ENCODE results near the gene MBNL3. TPM values are rescaled to one million over a fixed set of nuclear protein-coding genes. Genes with fewer than 3 reads are reported as not detected.

Gene MBNL3
- total RNA-seq, 1 experiment from 2014 or later: 4.0 TPM

- H3K36me3 Mint-ChIP-seq: no peaks in the 10 kb centered on the region
- POLR2A ChIA-PET: no interaction called here
- H3K27ac Mint-ChIP-seq: no peak overlapping the region
- DNase-seq (ENCODE audit: low spot score) (no peak), ATAC-seq (no peak)
- H3K4me1 Mint-ChIP-seq: no peaks in the 10 kb centered on the region
- CTCF ChIA-PET: interaction anchor here (1.2 kb wide), 1 partner anchor 24 kb away, joined by 3 read pairs; no protein-coding TSS in a partner anchor
- H3K9me3 Mint-ChIP-seq: no peaks in the 10 kb centered on the region
- no peaks in the 10 kb centered on the region for H3K27me3 Mint-ChIP-seq (ENCODE audit: low read depth)
- H3K4me3 Mint-ChIP-seq: no peak overlapping the region
- TF ChIP-seq ZNF263 (CRISPR knock-in tag; IDR thresholded peaks at IDR 0.05; ENCODE audit: low read depth) (no peak), SMAD4 (CRISPR knock-in tag; IDR thresholded peaks at IDR 0.05) (no peak), PREB (CRISPR knock-in tag; IDR thresholded peaks at IDR 0.05; ENCODE audit: borderline replicate concordance) (no peak), MLX (CRISPR knock-in tag; IDR thresholded peaks at IDR 0.05) (no peak), AR (CRISPR knock-in tag; IDR thresholded peaks at IDR 0.05) (no peak), ZSCAN18 (CRISPR knock-in tag; IDR thresholded peaks at IDR 0.05) (no peak), USF1 (CRISPR knock-in tag; IDR thresholded peaks at IDR 0.05) (no peak), MXD4 (CRISPR knock-in tag; IDR thresholded peaks at IDR 0.05; ENCODE audit: borderline replicate concordance) (no peak), ZNF532 (CRISPR knock-in tag; IDR thresholded peaks at IDR 0.05; ENCODE audit: borderline replicate concordance) (no peak), ZNF138 (CRISPR knock-in tag; conservative IDR thresholded peaks at IDR 0.05) (no peak), RORB (CRISPR knock-in tag; IDR thresholded peaks at IDR 0.05) (no peak), CDX4 (CRISPR knock-in tag; IDR thresholded peaks at IDR 0.05; ENCODE audit: borderline replicate concordance) (no peak), ZNF317 (CRISPR knock-in tag; IDR thresholded peaks at IDR 0.05; ENCODE audit: borderline replicate concordance, low read depth) (no peak), ELF4 (CRISPR knock-in tag; IDR thresholded peaks at IDR 0.05; ENCODE audit: low read depth) (no peak), ZNF281 (CRISPR knock-in tag; IDR thresholded peaks at IDR 0.05) (no peak), ARID4B (CRISPR knock-in tag; IDR thresholded peaks at IDR 0.05; ENCODE audit: borderline replicate concordance) (no peak), IRF2 (CRISPR knock-in tag; IDR thresholded peaks at IDR 0.05; ENCODE audit: borderline replicate concordance, low read depth) (no peak), NFATC4 (CRISPR knock-in tag; IDR thresholded peaks at IDR 0.05) (no peak)
These were observed 99.4 kb downstream of the MBNL3 start for GRCh38 chrX:132389480-132389879.
